ENCODE data around the gene PRDX6.

The PRDX6 gene

GRCh38 chr1:173477286-173478093, at the start of gene PRDX6 (continued):
- TF ChIP-seq ZNF280D (tag by site-specific recombination; IDR thresholded peaks at IDR 0.05) = no peak
- peak; percentile 90 for TF ChIP-seq PRDM10 (tag by site-specific recombination; IDR thresholded peaks at IDR 0.05)
- peak; percentile 95 for TF ChIP-seq GLIS2 (tag by site-specific recombination; IDR thresholded peaks at IDR 0.05)
- no peak for TF ChIP-seq OVOL3 (tag by site-specific recombination; IDR thresholded peaks at IDR 0.05)
- TF ChIP-seq ZSCAN5A (tag by site-specific recombination; IDR thresholded peaks at IDR 0.05) = peak; percentile 64; the same call in 1 of the 2 replicates
- peak; percentile 66 for TF ChIP-seq ZBTB11 (tag by site-specific recombination; conservative IDR thresholded peaks at IDR 0.05; ENCODE audit: low read depth)
- peak; percentile 85 for TF ChIP-seq KLF16 (tag by site-specific recombination; IDR thresholded peaks at IDR 0.05)
- TF ChIP-seq ZXDB (tag by site-specific recombination; IDR thresholded peaks at IDR 0.05) = peak; percentile 61
- TF ChIP-seq ZNF571 (tag by site-specific recombination; IDR thresholded peaks at IDR 0.05) = no peak
- TF ChIP-seq ZSCAN16 (tag by site-specific recombination; IDR thresholded peaks at IDR 0.05) = no peak
- no peak for TF ChIP-seq ZNF645 (tag by site-specific recombination; IDR thresholded peaks at IDR 0.05)
- 0 out of 2 replicates have a peak, but pooled peaks have one; percentile 30 for TF ChIP-seq ZNF629 (tag by site-specific recombination; IDR thresholded peaks at IDR 0.05)
- no peak for TF ChIP-seq ZNF23 (tag by site-specific recombination; IDR thresholded peaks at IDR 0.05; ENCODE audit: borderline replicate concordance)
- 0 out of 2 replicates have a peak, but pooled peaks have one; percentile 54 for TF ChIP-seq ZNF391 (tag by site-specific recombination; IDR thresholded peaks at IDR 0.05; ENCODE audit: borderline replicate concordance, low read depth)
- no peak for TF ChIP-seq ZBTB44 (tag by site-specific recombination; IDR thresholded peaks at IDR 0.05)
- peak; percentile 60; the same call in 1 of the 2 replicates for TF ChIP-seq YY1 (tag by site-specific recombination; IDR thresholded peaks at IDR 0.05)
- TF ChIP-seq ATF2 (tag by site-specific recombination; IDR thresholded peaks at IDR 0.05; ENCODE audit: low read depth) = no peak
- TF ChIP-seq SP7 (tag by site-specific recombination; IDR thresholded peaks at IDR 0.05) = peak; percentile 56
- peak; percentile 25; the same call in 1 of the 2 replicates for TF ChIP-seq ZNF580 (tag by site-specific recombination; IDR thresholded peaks at IDR 0.05)
- TF ChIP-seq ZNF610 (tag by site-specific recombination; IDR thresholded peaks at IDR 0.05; ENCODE audit: borderline replicate concordance) = 0 out of 2 replicates have a peak, but pooled peaks have one; percentile 42
- TF ChIP-seq ZBTB8A (tag by site-specific recombination; IDR thresholded peaks at IDR 0.05) = peak; percentile 22
